Rectal smooth muscle tissue (tissue), 1 donor: ENCODE results near the gene STUM.

Experiments used
- H3K27ac ChIP-seq: one replicate; pipeline ENCODE4 v1.7.0; 2013; ENCODE audit warnings: low read depth, low read length, inconsistent platforms
- H3K27me3 ChIP-seq: one replicate; pipeline ENCODE4 v1.7.0; 2013; ENCODE audit warnings: low read length; ENCODE audit not compliant: control insufficient read depth, insufficient read depth
- H3K36me3 ChIP-seq: one replicate; pipeline ENCODE4 v1.7.0; 2013; ENCODE audit warnings: low read length; ENCODE audit not compliant: control insufficient read depth, insufficient read depth
- H3K4me1 ChIP-seq: one replicate; pipeline ENCODE4 v1.7.0; 2013; ENCODE audit warnings: low read length; ENCODE audit not compliant: control insufficient read depth, insufficient read depth
- H3K4me3 ChIP-seq: one replicate; pipeline ENCODE4 v1.7.0; 2013; ENCODE audit warnings: low read length
- H3K9ac ChIP-seq: one replicate; pipeline ENCODE4 v1.7.0; 2013; ENCODE audit warnings: low read length

Gene STUM

DNA sequence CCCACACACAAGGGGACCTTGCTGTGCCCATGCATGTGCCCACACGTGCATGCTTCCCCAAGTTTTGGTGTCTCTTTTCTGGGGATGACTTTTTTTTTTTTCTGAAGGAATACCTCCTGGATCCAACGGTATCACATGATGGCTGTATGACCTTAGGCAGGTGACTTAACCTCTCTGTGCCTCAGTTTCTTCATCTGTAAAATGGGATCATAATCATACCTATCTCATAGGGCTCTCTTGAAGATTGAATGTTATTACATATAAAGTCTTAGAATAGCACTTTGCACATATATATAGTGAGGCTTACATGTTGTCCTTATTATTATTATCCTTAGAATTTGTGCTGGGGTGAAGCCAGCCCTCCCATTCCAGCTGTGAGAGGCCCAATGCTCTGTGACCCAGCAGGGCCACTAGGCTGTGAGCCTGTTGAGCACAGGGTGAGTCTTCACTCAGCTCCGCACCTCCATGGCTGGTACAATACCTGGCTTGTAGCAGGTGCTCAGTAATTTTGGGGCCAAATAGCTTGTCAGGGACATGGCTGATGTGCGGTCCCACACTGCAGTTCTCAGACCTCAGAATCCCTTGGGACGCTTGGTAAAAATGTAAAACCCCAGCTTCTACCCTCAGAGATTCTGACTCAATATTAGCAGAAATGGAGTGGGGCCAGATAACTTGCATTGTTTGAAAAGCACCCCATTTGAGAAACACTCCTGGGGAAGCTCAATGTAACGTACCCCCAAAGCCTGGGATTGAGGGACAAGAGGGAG, 20.6 kb downstream of the STUM start:
- H3K4me1 ChIP-seq = peaks cover 41% of the 10 kb centered on the region
- H3K36me3 ChIP-seq = no peaks in the 10 kb centered on the region
- no peaks in the 10 kb centered on the region for H3K27me3 ChIP-seq
- no peak overlapping the region for H3K4me3 ChIP-seq
- no peak overlapping the region for H3K9ac ChIP-seq
- peak overlapping the region; percentile 81 for H3K27ac ChIP-seq

DNA sequence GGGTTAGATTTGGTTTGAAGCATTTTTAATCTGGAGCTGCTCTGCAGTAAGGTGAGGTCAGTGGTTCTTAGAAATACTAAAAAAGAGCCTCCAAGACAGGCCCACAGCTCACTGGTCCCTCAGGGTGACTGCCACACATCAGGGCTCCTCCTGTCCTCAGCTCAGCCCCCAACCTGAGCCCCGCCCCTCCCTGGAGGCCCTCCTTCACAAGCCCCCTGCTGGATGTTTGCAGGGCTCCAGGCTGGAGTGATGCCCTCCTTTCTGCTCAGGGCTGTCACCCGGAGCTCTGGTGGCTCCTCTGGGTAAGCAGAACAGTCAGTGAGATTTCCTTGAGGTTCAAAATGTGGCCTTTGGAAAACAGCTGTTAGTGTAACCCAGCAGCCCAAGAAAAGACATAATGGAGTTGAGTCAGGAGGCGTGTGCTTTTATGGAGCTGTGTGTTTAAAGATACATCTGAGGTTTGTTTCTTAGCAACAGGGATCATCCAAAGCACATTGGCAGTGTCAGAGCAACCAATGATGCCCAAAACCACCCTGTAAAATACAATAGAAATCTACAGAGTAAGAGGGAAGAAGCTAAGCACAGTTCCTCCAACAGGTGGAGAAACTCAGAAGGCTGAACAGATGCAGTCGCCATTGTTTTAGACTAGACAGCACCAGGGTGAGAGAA, 21.4 kb downstream of the STUM start:
- H3K36me3 ChIP-seq = no peaks in the 10 kb centered on the region
- H3K4me3 ChIP-seq = no peak overlapping the region
- peaks cover 46% of the 10 kb centered on the region for H3K4me1 ChIP-seq
- no peaks in the 10 kb centered on the region for H3K27me3 ChIP-seq
- H3K27ac ChIP-seq = peak overlapping the region; percentile 81
- no peak overlapping the region for H3K9ac ChIP-seq

DNA sequence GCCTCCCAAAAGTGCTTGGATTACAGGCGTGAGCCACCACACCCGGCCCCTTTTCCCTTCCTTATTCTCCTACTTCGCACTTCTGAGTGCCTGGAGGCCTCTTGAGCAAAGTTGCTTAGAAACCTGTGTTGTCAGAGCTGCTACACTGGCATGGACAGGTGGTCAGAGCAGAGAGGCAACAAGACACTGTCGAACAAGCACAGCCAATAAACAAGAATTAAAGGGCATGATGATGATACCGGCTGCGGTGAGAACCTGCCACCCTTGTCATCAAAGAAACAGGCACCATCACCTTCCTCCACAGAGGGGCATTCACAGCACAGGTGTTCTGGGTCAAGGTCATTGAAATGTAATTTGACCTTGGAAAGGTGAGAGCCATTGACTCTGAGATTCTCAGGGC, 23.3 kb downstream of the STUM start:
- H3K9ac ChIP-seq = no peak overlapping the region
- H3K4me3 ChIP-seq = no peak overlapping the region
- H3K36me3 ChIP-seq = no peaks in the 10 kb centered on the region
- peaks cover 58% of the 10 kb centered on the region for H3K4me1 ChIP-seq
- peak overlapping the region; percentile 58 for H3K27ac ChIP-seq
- no peaks in the 10 kb centered on the region for H3K27me3 ChIP-seq

DNA sequence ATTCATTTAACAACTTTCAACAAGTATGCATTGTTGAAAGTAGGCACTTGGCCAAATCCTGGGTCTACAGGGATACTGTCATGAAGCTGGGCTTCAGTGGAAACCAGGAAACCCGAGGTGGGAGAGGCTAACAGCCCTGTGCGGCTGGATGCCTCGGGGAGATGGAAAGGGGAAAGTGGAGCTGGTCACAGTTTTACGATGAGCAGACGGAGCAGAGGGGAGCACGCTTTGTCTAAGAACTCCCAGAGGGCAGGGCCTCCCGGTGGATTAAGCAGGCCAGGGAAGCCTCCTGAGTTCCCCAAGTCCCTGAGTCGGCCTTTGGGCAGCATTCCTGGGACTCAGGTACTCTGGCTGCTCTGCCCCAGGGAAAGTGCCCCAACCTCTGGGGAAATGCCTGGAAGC, 23.8 kb downstream of the STUM start:
- Histone ChIP-seq H3K27me3 (no peaks in the 10 kb centered on the region), H3K36me3 (no peaks in the 10 kb centered on the region), H3K4me3 (no peak overlapping the region), H3K4me1 (peaks cover 54% of the 10 kb centered on the region), H3K9ac (no peak overlapping the region), H3K27ac (peak overlapping the region; percentile 58)

DNA sequence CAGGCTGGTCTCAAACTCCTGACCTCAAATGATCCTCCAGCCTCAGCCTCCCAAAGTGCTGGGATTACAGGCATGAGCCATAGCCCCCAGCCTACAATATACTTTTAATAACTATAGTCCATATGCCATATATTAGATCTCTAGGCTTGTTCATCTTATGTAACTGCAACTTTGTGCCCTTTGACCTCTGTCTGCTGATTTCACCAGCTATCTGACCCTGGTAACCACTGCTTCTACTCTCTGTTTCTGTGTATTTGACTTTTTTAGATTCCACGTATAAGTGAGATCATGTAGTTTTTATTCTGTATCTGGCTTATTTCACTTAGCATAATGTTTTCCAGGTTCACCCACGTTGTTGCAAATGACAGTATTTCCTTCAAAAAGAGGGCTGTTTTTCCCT, 25.5 kb downstream of the STUM start:
- H3K36me3 ChIP-seq = no peaks in the 10 kb centered on the region
- H3K4me3 ChIP-seq = no peak overlapping the region
- peaks cover 38% of the 10 kb centered on the region for H3K4me1 ChIP-seq
- H3K9ac ChIP-seq = no peak overlapping the region
- H3K27me3 ChIP-seq = no peaks in the 10 kb centered on the region
- H3K27ac ChIP-seq = no peak overlapping the region

DNA sequence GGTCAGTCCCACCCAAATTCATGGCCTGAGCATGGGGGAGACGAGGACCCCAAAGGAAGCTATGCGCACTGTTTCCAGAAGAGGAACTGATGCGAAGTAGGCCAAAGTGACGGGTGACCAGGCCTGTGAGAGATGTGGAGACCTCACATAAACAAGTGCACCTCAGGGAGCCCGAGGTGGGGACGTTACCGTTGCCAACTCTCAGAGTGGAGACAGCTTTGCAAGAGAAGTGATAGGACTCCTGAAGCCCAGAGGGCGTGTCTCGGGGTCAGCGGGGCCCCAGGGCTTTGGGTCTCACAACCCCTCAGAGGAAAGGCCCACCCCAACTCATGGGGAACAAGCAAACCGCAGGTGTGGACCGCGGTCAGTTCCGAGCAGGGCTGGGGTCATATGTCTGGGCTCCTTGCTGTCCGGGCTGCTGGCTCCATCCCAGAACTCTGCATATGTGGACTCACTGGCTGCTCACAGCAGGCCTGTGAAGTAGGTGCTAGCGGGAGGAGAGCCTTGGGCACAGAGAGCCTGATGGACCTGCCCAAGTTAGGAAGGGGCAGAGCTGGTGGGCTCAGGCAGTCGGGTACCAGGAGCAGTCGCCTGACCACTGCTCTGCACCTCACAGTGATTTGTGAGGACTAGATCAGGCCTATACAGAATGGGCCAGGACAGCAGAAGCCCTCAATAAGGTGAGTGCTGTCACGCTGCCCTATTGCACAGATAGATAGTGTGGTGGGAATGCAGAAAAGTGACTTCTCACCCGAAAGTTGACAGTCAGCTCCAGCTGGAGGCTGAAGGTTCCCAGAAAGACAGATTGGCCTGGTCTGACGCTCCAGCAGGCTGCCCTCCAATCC, 26.2 kb downstream of the STUM start:
- Histone ChIP-seq H3K27ac (peak overlapping the region; percentile 92), H3K4me3 (no peak overlapping the region), H3K9ac (no peak overlapping the region), H3K27me3 (no peaks in the 10 kb centered on the region), H3K36me3 (no peaks in the 10 kb centered on the region), H3K4me1 (peaks cover 31% of the 10 kb centered on the region)

DNA sequence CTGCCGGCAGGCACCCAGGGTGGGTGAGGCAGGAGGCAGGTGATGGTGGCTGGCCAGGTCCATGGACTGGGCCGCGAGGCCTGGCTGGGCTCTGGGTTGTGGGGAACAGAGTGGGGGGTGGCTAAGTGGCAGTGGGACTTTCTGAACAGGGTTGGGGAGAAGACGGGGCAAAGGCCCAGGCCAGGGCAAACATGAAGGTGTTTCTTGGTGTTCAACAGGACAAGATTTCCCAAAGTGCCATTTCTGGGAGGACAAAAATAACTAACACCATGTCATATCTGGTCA, 26.8 kb downstream of the STUM start:
- peak overlapping the region; percentile 92 for H3K27ac ChIP-seq
- no peaks in the 10 kb centered on the region for H3K27me3 ChIP-seq
- H3K4me1 ChIP-seq = peaks cover 28% of the 10 kb centered on the region
- H3K9ac ChIP-seq = no peak overlapping the region
- no peaks in the 10 kb centered on the region for H3K36me3 ChIP-seq
- no peak overlapping the region for H3K4me3 ChIP-seq

DNA sequence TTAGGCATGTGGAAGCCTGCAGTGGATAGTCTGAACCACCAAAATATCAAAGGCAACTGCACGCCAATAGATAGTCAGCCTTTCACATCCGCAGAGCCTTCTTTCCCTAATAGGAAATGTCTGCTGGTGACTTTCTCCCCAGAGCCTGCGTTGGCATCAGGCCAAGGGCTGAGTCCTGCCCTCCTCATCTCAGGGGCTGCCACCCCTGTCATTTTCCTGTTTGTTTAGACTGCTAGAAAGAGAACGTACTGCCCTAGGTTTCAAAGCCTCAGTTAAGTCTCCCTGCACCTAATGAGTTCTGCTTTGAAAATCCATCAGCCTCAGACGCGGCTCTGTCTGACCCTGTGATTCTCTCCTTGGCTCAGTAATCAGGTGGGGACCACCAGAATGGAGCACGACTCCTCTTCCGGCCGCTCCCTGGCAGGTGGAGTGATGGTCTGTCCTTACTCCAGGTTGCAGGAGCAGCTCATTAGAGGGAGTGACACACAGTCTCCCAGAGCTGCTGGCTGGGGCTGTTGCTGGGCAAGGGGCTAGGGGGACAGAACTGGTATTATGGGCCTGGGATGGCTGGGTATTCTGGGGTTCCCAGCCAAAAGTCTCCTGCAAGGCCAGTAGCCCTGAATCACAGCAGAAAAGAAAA, 27.3 kb downstream of the STUM start:
- Histone ChIP-seq H3K4me1 (peaks cover 25% of the 10 kb centered on the region), H3K36me3 (no peaks in the 10 kb centered on the region), H3K27ac (peak overlapping the region; percentile 92), H3K9ac (no peak overlapping the region), H3K4me3 (no peak overlapping the region), H3K27me3 (no peaks in the 10 kb centered on the region)

DNA sequence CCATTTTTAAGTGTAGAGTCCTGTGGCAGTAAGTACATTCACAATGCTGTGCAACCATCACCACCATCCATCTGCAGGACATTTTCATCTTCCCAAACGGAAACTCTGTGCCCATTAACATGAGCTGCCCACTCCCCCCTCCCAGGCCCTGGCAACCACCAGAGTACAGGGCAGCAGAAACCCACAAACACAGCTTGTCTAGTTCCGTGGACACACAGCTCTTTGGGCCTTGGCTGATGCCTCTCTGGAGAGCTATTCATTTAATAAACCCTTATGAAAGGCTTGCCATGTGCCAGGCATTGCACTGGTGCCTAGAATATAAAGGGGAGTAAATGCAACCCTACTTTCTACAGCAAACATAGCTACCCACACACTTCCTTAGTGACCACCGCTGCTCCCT, 28.0 kb downstream of the STUM start:
- Histone ChIP-seq H3K36me3 (no peaks in the 10 kb centered on the region), H3K4me3 (no peak overlapping the region), H3K27me3 (no peaks in the 10 kb centered on the region), H3K4me1 (peaks cover 25% of the 10 kb centered on the region), H3K27ac (peak overlapping the region; percentile 92), H3K9ac (no peak overlapping the region)

DNA sequence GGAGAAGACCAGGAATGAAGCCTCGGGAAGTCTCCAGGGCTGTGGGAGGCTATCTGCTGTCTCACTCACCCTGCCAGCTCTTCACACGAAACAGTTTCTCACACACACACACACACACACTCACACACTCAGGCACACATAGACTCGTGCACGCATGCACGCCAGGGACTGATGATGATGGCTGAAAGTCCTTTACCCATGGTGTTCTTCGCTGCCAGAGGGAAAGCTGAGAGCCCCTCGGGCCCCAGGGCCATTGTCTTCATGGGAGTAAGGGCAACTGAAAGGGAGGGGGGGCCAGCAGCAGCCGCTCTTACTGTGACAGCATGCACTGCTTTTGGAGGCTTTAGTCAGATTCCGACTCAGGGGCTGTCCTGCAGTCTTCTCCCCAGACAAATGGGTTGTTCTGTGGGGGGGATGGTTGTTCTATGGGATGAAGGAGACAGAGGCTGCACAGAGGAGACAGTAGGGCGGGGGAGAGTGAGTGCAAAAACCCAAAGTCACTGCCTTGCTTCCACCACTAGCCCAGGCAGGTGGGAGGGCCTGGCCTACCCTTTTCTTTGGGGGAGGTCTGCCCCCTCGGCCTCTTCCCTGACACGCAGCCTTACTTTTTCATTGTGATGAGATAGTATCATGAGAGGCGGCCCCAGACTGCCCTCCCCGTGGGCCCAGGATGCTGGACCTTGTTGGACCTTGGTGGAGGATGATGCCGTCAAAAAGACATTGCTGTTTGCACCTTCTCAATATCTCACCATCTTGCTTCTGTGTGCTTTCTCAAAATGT, 29.0 kb downstream of the STUM start:
- Histone ChIP-seq H3K4me3 (no peak overlapping the region), H3K36me3 (no peaks in the 10 kb centered on the region), H3K4me1 (peaks cover 25% of the 10 kb centered on the region), H3K27ac (peak overlapping the region; percentile 53), H3K27me3 (no peaks in the 10 kb centered on the region), H3K9ac (no peak overlapping the region)

DNA sequence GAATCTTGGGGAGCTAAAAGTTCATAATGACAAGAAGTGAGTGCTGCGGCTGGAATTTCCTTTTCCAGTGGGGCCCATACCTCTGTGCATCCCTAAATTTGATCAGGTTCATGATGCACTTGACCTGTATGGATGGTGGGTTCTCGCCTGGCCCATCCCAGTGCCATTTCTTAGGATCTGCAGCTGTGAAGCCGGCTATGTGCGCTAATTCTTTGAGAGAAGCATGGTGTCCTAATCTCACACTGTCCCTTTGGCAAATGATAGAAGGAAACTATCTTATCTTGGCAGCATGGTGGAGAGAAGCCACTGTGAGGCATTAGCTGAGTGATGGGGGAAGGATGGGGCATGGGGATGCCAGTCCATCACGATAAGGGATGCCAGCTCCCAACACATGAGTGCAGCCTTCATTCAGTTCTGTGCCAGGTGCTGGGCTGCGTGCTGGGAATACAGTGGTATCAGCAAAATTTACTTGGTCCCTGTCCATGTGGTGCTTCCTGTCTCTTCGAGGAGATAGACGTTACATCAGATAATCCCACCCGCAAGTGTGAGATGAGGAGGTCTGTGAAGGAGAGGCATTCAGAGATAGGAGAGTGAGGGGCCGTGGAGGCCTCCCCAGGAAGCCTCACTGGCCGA, 30.5 kb downstream of the STUM start:
- no peak overlapping the region for H3K4me3 ChIP-seq
- peaks cover 25% of the 10 kb centered on the region for H3K4me1 ChIP-seq
- no peak overlapping the region for H3K27ac ChIP-seq
- no peak overlapping the region for H3K9ac ChIP-seq
- H3K27me3 ChIP-seq = no peaks in the 10 kb centered on the region
- no peaks in the 10 kb centered on the region for H3K36me3 ChIP-seq
